Measurements from ENCODE around the gene IFNG.

Gene IFNG

GRCh38 chr12:68115281-68115680, 44.3 kb downstream of the IFNG start:
- DNase-seq (ENCODE audit: low read depth in 3 of 3): no peak

DNA sequence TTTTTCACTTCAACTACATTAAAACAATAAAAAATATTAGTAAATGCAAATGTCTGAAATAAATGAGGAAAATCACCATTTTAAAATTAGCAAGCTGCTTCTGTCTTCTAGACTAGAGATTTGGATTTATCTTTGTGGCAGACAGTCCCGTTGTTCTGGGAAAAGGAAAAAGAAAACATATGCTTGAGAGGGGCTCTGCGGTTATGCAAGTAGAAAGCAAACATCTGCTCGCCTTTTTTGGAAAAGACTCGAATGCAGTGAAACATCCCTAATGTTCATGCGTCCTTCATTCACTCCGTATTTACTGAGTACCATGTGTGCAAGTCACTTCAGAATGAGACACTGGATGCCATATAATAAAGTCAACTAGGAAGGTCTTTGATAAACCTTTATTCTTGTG, 44.9 kb downstream of the IFNG start:
- no peak for DNase-seq (ENCODE audit: low read depth in 3 of 3)

DNA sequence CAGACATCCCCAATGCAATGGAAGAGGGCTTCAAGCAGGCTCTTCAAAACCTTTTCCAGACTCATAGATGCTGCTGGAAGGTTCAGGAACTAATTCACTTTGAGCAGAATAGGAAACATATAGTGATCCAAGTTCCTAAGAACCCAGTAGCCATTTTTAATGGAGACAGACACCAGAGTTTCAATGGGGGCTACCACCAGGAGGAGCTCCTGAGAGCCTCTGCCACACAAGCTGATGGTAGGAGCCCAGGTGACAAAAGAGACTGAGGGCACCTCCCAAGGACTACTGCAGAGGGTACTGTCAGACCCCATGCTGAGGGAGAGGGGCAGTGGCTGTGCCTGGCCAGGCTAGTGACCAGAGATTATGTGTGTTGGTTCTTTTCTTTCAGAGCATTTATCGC, 45.9 kb downstream of the IFNG start:
- peak in 2 of 3 donors; percentile 36 to 45 for DNase-seq (ENCODE audit: low read depth in 3 of 3)

GRCh38 chr12:68111995-68112394, 47.5 kb downstream of the IFNG start:
- no peak for DNase-seq (ENCODE audit: low read depth in 3 of 3)

DNA sequence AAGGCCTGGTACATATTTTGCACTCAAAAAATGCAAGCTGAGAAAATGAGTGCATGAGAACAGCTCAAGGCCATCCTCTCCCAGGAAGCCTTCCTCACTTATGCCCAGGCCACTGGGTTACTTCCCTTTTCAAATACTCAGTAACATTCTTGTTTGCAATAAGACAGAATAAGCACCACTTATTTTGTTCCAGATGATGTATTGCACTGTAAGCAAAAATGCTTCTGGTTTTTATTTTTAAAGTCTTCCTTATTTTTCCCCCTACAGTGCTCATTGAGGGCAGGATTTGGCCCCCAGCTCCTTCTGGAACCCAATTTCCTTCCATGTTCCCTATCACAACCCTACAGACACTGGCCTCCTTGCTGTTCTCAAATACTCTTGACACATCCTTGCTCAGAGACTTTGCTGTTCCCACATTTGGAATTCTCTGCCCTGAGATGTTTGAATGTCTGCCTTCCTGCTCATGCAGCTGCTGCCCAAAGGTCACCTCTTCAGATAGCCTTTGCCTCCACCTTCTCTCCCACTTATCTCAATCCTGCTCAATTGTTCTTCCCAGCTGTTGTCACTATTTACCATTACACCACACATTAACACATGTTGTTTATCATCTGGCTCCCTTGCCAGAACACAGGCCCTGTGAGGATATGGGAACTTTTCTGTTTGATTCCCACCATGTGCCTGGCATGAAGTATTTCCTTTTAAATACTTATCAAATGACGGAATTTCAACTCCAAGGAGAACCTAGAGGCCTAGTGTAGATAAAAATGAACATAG, 49.9 kb downstream of the IFNG start:
- DNase-seq (ENCODE audit: low read depth in 3 of 3): no peak

GRCh38 chr12:68109001-68109400, 50.5 kb downstream of the IFNG start:
- no peak for DNase-seq (ENCODE audit: low read depth in 3 of 3)

GRCh38 chr12:68106660-68107059, 52.9 kb downstream of the IFNG start:
- no peak for DNase-seq (ENCODE audit: low read depth in 3 of 3)

DNA sequence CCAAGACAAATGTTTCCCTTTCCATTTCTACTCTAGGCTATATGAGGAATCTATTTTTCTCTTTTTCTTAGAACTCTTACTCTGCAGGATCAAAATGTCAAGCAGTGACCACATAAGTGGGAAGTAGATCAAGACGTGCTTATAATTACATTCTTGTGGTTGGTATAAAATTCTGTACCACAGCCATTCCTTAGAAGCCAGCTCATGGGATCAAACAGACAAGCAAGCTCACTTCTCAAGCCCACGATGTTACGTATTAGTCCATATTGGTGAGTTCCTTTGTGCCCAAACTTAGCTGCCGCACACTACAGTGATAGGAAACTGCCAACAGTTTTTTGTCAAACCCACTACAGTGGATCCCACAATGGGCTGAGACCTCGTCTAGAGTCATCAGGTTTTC, 53.4 kb downstream of the IFNG start:
- no peak for DNase-seq (ENCODE audit: low read depth in 3 of 3)

All from stimulated activated CD4-positive, alpha-beta T cell treated with anti-CD3 and anti-CD28 coated beads, TNF-alpha, amount 100 ng/mL, for 48 hours (primary cell).